ENCODE measurements around the gene FAM3A. TPM values are rescaled to one million over a fixed set of nuclear protein-coding genes. Genes with fewer than 3 reads are reported as not detected.

FAM3A gene
- total RNA-seq, 1 experiment from 2014 or later = 60.3 TPM

DNA sequence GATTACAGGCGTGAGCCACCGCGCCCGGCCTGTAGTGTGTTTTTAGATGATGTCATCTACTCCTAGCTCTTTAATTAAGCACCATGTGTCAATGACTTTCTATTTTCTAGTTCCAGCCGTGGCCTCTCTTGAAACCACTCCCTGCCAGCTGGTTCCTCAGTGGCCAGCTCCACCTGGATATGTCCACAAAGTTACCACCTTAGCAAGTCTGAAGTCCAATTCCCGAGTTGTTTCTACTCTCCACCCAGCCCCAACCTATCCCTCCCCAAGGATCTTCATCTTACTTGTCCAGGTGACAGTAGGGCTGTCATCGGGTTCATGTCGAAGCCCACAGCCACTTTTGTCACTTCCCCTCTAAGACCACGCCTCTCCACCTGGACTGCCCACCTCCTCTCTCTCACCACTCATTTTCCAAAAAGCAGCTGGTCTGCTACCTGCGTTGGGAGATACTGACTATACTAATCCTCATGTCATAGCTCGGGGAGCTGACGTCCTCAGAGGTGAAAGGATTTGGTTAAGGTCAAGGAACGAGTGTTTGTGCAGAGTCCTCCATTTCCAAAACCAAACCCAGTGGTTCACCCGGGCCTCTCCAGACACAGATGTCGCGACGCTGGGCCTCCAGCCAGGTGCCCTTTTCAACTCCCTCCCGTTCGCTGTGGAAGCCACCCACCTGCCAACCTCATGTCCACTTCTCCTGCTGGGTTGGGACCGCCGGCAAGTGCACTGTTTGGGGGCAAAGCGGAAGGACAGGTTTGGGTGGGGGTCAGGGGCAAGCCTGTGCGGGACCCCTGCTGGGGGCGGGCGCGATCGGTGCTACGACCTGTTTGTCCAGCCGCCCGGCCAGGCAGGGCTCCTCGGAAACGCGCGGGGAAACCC is 704 bp downstream of the FAM3A start:
- peak overlapping the region; percentile 83 for H2AFZ ChIP-seq
- DNase-seq = no peak
- H3K4me1 ChIP-seq (replicated peaks; ENCODE audit: insufficient read depth) = no peaks in the 10 kb centered on the region
- no peaks in the 10 kb centered on the region for H3K36me3 ChIP-seq (ENCODE audit: low read depth)
- H3K79me2 ChIP-seq (ENCODE audit: low read depth) = no peaks in the 10 kb centered on the region
- TF ChIP-seq, protein P1, sequence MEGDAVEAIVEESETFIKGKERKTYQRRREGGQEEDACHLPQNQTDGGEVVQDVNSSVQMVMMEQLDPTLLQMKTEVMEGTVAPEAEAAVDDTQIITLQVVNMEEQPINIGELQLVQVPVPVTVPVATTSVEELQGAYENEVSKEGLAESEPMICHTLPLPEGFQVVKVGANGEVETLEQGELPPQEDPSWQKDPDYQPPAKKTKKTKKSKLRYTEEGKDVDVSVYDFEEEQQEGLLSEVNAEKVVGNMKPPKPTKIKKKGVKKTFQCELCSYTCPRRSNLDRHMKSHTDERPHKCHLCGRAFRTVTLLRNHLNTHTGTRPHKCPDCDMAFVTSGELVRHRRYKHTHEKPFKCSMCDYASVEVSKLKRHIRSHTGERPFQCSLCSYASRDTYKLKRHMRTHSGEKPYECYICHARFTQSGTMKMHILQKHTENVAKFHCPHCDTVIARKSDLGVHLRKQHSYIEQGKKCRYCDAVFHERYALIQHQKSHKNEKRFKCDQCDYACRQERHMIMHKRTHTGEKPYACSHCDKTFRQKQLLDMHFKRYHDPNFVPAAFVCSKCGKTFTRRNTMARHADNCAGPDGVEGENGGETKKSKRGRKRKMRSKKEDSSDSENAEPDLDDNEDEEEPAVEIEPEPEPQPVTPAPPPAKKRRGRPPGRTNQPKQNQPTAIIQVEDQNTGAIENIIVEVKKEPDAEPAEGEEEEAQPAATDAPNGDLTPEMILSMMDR (conservative IDR thresholded peaks at IDR 0.05) = no peak
- TF ChIP-seq EZH2 (IDR thresholded peaks at IDR 0.05; ENCODE audit: low read depth) = no peak
- CTCF ChIA-PET = no interaction called here
- TSS peak; percentile 68 for BruUV-seq (replicated peaks)
- peak overlapping the region; percentile 76 for H3K4me2 ChIP-seq
- no peaks in the 10 kb centered on the region for H3K9me2 ChIP-seq (ENCODE audit: insufficient read depth)
- intact Hi-C loops (cut with micrococcal nuclease; ENCODE audit: unreplicated experiment) = no loop called here
- POLR2A ChIA-PET (ENCODE audit: unreplicated experiment) = interaction anchor here (0.6 to 1.0 kb wide), 4 partner anchors 10 to 41 kb away, joined by 4 to 12 read pairs (median 5); partner anchors contain the start of gene SLC10A3
- H3K9me3 ChIP-seq (ENCODE audit: insufficient read depth, low read depth) = no peaks in the 10 kb centered on the region
- no peaks in the 10 kb centered on the region for H4K20me1 ChIP-seq (ENCODE audit: insufficient read depth)
- H3K4me3 ChIP-seq = peak overlapping the region; percentile 72
- H3F3A ChIP-seq (ENCODE audit: insufficient read depth, low read depth) = no peaks in the 10 kb centered on the region
- no peaks in the 10 kb centered on the region for H3K27me3 ChIP-seq (ENCODE audit: insufficient read depth, low read depth)
- H3K27ac ChIP-seq = peak overlapping the region; percentile 14; the same call in 1 of the 2 replicates

DNA sequence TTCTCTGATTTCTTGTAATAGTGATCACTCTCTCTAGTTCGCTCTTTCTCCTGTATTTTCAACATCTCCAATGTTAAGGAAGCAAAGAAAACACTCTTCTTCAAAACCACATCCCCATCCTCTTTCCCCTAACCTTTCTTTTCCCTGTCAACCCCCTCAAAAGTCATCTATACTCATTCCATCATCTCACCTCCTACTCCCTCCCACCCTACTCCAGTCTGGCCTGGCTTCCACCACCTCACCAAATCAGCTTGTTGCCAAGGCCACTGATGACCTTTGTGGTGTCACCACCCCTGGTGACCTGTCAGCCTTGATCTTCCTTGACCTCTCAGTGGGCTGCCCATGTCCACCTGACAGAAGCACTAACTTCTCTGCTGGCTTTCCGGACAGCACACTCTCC is 2.3 kb downstream of the FAM3A start:
- no peaks in the 10 kb centered on the region for H3K79me2 ChIP-seq (ENCODE audit: low read depth)
- TF ChIP-seq, protein P1 (conservative IDR thresholded peaks at IDR 0.05) = no peak
- no peak for TF ChIP-seq EZH2 (IDR thresholded peaks at IDR 0.05; ENCODE audit: low read depth)
- H3K27ac ChIP-seq = no peak overlapping the region
- no peak overlapping the region for H3K4me3 ChIP-seq
- no TSS peak for BruUV-seq (replicated peaks)
- H3K4me2 ChIP-seq = no peak overlapping the region
- DNase-seq = no peak
- intact Hi-C loops (cut with micrococcal nuclease; ENCODE audit: unreplicated experiment) = no loop called here
- no peaks in the 10 kb centered on the region for H3K27me3 ChIP-seq (ENCODE audit: insufficient read depth, low read depth)
- POLR2A ChIA-PET (ENCODE audit: unreplicated experiment) = no interaction called here
- H3F3A ChIP-seq (ENCODE audit: insufficient read depth, low read depth) = no peaks in the 10 kb centered on the region
- H3K36me3 ChIP-seq (ENCODE audit: low read depth) = no peaks in the 10 kb centered on the region
- H3K4me1 ChIP-seq (replicated peaks; ENCODE audit: insufficient read depth) = no peaks in the 10 kb centered on the region
- H3K9me2 ChIP-seq (ENCODE audit: insufficient read depth) = no peaks in the 10 kb centered on the region
- CTCF ChIA-PET = no interaction called here
- no peaks in the 10 kb centered on the region for H3K9me3 ChIP-seq (ENCODE audit: insufficient read depth, low read depth)
- H2AFZ ChIP-seq = no peak overlapping the region
- H4K20me1 ChIP-seq (ENCODE audit: insufficient read depth) = no peaks in the 10 kb centered on the region

DNA sequence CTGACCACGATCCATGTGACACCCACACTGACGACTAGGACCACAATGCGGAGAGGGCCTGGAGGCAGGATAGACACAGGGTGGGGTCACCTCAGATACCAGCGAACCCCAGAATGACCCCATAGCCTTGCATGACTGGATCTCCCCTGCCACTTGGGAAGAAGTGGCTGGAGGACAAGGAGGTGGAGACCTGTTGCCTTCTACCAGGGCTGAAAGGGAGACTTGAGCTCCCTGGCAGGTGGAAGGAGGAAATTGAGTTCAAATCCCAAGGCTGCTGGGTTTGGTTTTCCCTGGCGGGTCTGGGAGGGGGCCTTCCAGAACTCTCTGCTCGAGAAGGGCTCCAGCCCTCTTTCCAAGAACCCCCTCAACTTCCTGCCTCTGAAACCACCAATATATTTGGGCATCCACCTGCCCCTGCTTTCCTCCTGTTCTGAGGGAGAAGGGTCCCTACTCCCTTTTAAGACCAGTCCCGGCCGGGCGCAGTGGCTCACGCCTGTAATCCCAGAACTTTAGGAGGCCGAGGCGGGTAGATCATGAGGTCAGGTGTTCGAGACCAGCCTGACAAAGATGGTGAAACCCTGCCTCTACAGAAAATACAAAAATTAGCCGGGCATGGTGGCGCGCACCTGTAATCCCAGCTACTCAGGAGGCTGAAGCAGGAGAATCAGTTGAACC is 3.0 kb downstream of the FAM3A start:
- intact Hi-C loops (cut with micrococcal nuclease; ENCODE audit: unreplicated experiment) = no loop called here
- POLR2A ChIA-PET (ENCODE audit: unreplicated experiment) = no interaction called here
- DNase-seq = no peak
- TF ChIP-seq, protein P1 (conservative IDR thresholded peaks at IDR 0.05) = no peak
- TF ChIP-seq EZH2 (IDR thresholded peaks at IDR 0.05; ENCODE audit: low read depth) = no peak
- Histone ChIP-seq H3K36me3 (ENCODE audit: low read depth) (no peaks in the 10 kb centered on the region), H2AFZ (no peak overlapping the region), H3K9me2 (ENCODE audit: insufficient read depth) (no peaks in the 10 kb centered on the region), H4K20me1 (ENCODE audit: insufficient read depth) (no peaks in the 10 kb centered on the region), H3K9me3 (ENCODE audit: insufficient read depth, low read depth) (no peaks in the 10 kb centered on the region), H3K4me3 (no peak overlapping the region), H3K27me3 (ENCODE audit: insufficient read depth, low read depth) (no peaks in the 10 kb centered on the region), H3F3A (ENCODE audit: insufficient read depth, low read depth) (no peaks in the 10 kb centered on the region), H3K27ac (no peak overlapping the region), H3K4me2 (no peak overlapping the region), H3K4me1 (replicated peaks; ENCODE audit: insufficient read depth) (no peaks in the 10 kb centered on the region), H3K79me2 (ENCODE audit: low read depth) (no peaks in the 10 kb centered on the region)
- CTCF ChIA-PET = no interaction called here
- no TSS peak for BruUV-seq (replicated peaks)

All from PC-9 (cell line).